Effector memory CD4-positive, alpha-beta T cell (primary cell): ENCODE data around the gene ARHGEF17.

Experiments used
- DNase-seq, 3 donors: peaks; one replicate each; pipeline ENCODE4 v3.0.0-alpha.2; 2020
- H3K27ac ChIP-seq: 2 replicates; pipeline ENCODE4 v1.7.0; 2013; ENCODE audit warnings: mild to moderate bottlenecking, low read length, moderate library complexity; ENCODE audit not compliant: insufficient read depth, poor library complexity, severe bottlenecking
- H3K27me3 ChIP-seq: replicated peaks from 2 replicates; pipeline ENCODE4 v1.7.0; 2013; ENCODE audit warnings: mild to moderate bottlenecking, low read length; ENCODE audit not compliant: insufficient read depth, control insufficient read depth, poor library complexity, severe bottlenecking
- H3K36me3 ChIP-seq: 2 replicates; pipeline ENCODE4 v1.7.0; 2013; ENCODE audit warnings: mild to moderate bottlenecking, low read length, moderate library complexity; ENCODE audit not compliant: control insufficient read depth, insufficient read depth
- H3K4me1 ChIP-seq: 2 replicates; pipeline ENCODE4 v1.7.0; 2013; ENCODE audit warnings: low read length, mild to moderate bottlenecking; ENCODE audit not compliant: control insufficient read depth, insufficient read depth, poor library complexity, severe bottlenecking
- H3K4me3 ChIP-seq: 2 replicates; pipeline ENCODE4 v1.7.0; 2013; ENCODE audit warnings: low read length, low read depth, mild to moderate bottlenecking; ENCODE audit not compliant: insufficient read depth, poor library complexity, severe bottlenecking
- H3K9me3 ChIP-seq: 2 replicates; pipeline ENCODE4 v1.7.0; 2013; ENCODE audit warnings: mild to moderate bottlenecking, low read length, moderate library complexity; ENCODE audit not compliant: control insufficient read depth

Gene ARHGEF17

DNA sequence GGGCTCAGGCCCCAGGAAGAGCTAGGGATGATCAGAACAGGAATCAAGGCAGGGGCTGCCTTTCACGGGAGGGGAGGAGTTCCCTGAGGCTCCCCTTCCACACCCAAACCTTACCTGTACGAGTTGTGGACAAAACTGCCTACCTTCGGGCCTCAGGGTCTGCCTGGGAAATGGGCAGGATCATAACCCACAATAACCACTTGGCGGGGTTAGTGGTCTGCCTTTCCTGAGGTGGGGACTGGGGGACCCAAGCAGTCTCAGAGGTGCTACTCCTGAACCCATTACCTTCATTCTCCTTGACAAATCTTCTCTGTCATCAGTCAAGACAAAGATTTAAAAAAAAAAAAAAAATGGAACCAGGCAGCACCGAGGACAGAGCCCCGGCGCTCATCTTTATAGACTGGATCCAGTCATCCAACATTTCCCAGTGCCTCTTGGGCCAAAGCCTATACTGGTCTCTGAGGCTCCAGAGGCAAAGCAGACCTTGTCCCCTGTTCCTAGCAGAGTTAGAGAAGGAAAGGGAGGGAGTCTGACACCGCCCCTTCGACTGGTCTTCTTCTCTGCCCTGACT is 21.8 kb upstream of the ARHGEF17 start:
- H3K27me3 ChIP-seq = no peaks in the 10 kb centered on the region
- H3K36me3 ChIP-seq = no peaks in the 10 kb centered on the region
- H3K9me3 ChIP-seq = no peaks in the 10 kb centered on the region
- DNase-seq = no peak
- H3K4me3 ChIP-seq = no peak overlapping the region
- H3K4me1 ChIP-seq = peaks cover 6% of the 10 kb centered on the region
- H3K27ac ChIP-seq = no peak overlapping the region

DNA sequence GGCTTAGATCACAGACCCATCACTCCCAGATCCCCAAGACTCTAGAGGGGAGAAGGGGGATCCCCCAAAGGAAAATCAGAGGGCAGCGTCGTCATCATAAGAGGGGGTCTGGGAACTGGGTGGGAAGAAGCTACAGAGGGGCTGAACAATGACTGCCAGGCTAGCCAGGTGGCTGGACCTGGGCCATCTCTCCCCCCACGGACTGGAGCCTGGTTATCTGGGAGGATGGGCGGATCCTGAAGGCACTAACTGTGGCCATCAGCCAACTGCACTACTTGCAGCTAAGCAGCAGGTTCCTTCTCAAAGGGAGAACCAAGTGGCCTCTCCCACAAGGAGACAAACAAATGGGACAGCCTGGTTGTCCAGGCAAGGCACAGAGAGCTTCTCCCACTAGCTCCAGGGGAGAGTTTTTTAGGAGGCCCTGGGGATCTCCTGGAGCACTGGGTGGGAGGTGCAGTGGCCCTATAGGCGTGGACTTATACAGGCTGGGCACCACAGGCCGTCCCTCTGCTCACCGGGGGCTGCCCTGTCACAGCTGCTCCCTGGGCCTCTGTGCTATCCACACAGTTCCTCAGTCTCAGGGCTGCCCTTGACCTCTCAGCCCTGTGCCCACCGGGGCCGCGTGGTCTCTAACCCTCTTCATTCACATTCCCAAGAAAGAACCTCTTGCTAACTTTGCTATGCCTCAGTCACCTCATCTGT is 20.5 kb upstream of the ARHGEF17 start:
- DNase-seq = no peak
- H3K9me3 ChIP-seq = no peaks in the 10 kb centered on the region
- no peak overlapping the region for H3K4me3 ChIP-seq
- peaks cover 6% of the 10 kb centered on the region for H3K4me1 ChIP-seq
- H3K27ac ChIP-seq = no peak overlapping the region
- no peaks in the 10 kb centered on the region for H3K36me3 ChIP-seq
- H3K27me3 ChIP-seq = no peaks in the 10 kb centered on the region

DNA sequence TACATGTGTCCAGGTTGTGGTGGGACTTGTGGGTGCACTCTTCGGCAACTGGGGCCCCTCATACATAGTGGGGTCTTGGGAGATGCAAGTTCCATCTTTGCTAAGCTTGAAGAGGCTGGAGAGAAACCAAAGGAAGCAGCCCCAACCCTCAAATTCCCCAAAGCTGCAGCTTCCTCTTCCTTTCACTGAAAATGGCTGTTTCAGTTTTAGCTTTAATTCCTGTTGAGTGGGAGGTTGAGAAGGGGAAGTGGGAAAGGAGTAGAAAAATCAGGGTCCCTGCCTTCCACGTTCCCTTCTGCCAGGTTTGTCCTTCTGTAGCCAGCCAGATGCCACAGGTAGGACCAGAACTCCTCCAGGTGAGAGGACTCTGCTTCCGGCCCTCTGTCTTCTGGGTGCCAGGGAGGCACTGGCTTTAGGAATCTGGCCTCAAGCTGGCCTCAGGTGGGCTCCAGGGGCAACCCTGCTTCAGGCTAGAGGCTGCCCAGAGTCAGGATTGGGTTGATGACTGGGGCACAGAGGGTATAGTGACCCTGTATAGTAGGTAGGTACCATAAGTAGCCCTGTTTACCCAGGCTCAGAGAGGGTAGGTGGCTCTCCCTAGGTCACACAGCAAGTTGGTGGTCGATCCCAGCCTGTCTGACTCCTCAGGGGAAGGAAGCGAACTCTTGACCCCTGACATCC is 19.7 kb upstream of the ARHGEF17 start:
- no peak for DNase-seq
- H3K27me3 ChIP-seq = no peaks in the 10 kb centered on the region
- H3K36me3 ChIP-seq = no peaks in the 10 kb centered on the region
- no peaks in the 10 kb centered on the region for H3K9me3 ChIP-seq
- no peak overlapping the region for H3K4me3 ChIP-seq
- H3K4me1 ChIP-seq = peaks cover 6% of the 10 kb centered on the region
- no peak overlapping the region for H3K27ac ChIP-seq

GRCh38 chr11:73288873-73289707 is 19.0 kb upstream of the ARHGEF17 start:
- peaks cover 6% of the 10 kb centered on the region for H3K4me1 ChIP-seq
- no peak overlapping the region for H3K27ac ChIP-seq
- peak in 2 of 3 donors; percentile 13 to 24 for DNase-seq
- H3K27me3 ChIP-seq = no peaks in the 10 kb centered on the region
- H3K4me3 ChIP-seq = no peak overlapping the region
- H3K36me3 ChIP-seq = no peaks in the 10 kb centered on the region
- no peaks in the 10 kb centered on the region for H3K9me3 ChIP-seq

- no peaks in the 10 kb centered on the region for H3K36me3 ChIP-seq
- no peak for DNase-seq
- H3K27ac ChIP-seq = no peak overlapping the region
- no peaks in the 10 kb centered on the region for H3K27me3 ChIP-seq
- no peaks in the 10 kb centered on the region for H3K9me3 ChIP-seq
- peaks cover 6% of the 10 kb centered on the region for H3K4me1 ChIP-seq
- H3K4me3 ChIP-seq = no peak overlapping the region
Observed at GRCh38 chr11:73290536-73290935, 17.5 kb upstream of the ARHGEF17 start.

- no peak overlapping the region for H3K27ac ChIP-seq
- no peak overlapping the region for H3K4me3 ChIP-seq
- H3K9me3 ChIP-seq = no peaks in the 10 kb centered on the region
Observed at GRCh38 chr11:73291196-73291595, 16.9 kb upstream of the ARHGEF17 start.

DNA sequence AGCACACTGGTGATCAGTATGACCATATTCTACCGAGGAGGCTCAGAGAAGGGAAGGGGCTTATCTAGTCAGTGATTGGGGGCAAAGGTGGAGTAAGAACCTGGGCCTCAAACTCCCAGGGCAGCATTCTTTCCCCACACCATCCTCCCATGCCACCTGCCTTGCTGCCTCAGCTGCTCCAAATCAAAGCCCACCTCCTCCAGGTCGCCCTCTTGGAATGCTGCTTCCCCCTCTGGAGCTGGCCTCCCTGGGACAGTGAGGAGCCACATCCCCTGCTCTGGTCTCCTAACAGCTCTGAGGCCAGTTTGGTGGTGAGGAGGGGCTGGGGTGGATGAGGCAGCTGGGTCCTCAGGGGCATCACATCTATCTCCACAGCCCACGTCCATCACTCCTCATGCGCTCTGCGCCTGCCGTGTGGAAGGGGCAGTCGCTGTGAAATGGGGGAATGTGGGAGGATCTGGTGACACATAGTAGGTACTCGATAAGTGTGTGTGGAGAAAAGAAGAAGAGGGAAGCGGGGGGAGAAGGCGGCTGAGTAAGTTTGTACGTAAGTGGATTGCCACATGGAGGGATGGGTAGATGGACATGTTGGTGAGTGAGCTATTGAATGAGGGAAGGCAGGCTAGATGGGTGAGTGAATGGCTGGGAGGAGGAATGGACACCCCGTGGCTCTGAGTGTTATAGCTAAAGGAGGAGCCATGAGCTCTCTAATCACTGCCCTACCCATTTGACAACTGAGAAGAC is 16.1 kb upstream of the ARHGEF17 start:
- Histone ChIP-seq H3K4me1 (peaks cover 6% of the 10 kb centered on the region), H3K9me3 (no peaks in the 10 kb centered on the region), H3K4me3 (no peak overlapping the region), H3K27me3 (no peaks in the 10 kb centered on the region), H3K36me3 (no peaks in the 10 kb centered on the region), H3K27ac (no peak overlapping the region)
- no peak for DNase-seq

More at GRCh38 chr11:73291196-73291595, 16.9 kb upstream of the ARHGEF17 start:
- H3K36me3 ChIP-seq = no peaks in the 10 kb centered on the region
- no peak for DNase-seq
- H3K27me3 ChIP-seq = no peaks in the 10 kb centered on the region
- H3K4me1 ChIP-seq = peaks cover 6% of the 10 kb centered on the region

DNA sequence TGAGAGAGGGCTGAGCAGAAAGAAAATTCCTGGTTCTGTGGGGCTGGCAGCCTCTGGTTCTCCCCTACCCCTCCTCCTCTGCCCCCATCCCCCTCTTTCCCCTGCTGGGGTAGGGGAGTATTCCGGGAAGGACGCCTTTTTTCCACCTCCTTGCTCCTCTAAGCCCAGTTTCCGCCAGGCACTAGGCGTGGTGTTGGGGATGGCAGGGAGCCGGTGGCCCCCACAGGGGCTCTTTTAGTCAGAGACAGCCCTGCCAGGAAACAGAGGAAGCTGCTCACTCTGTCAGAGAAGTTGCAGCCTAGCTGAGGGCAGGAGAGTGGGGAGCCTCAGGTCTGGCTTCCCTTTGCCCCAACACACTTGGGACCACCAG is 15.6 kb upstream of the ARHGEF17 start:
- Histone ChIP-seq H3K4me1 (peaks cover 6% of the 10 kb centered on the region), H3K9me3 (no peaks in the 10 kb centered on the region), H3K27ac (no peak overlapping the region), H3K36me3 (no peaks in the 10 kb centered on the region), H3K27me3 (no peaks in the 10 kb centered on the region), H3K4me3 (no peak overlapping the region)
- DNase-seq = no peak

- H3K27ac ChIP-seq = no peak overlapping the region
- H3K36me3 ChIP-seq = no peaks in the 10 kb centered on the region
- no peak overlapping the region for H3K4me3 ChIP-seq
- DNase-seq = no peak
- H3K27me3 ChIP-seq = no peaks in the 10 kb centered on the region
- H3K9me3 ChIP-seq = no peaks in the 10 kb centered on the region
- H3K4me1 ChIP-seq = peaks cover 6% of the 10 kb centered on the region
Observed at GRCh38 chr11:73293356-73293936, 14.6 kb upstream of the ARHGEF17 start.
